ENCODE data around the gene TRIM39. TPM values are rescaled to one million over a fixed set of nuclear protein-coding genes. Genes with fewer than 3 reads are reported as not detected.
"Not testable (repeated sequence)": the region's sequence is repeated elsewhere in the genome, so short reads cannot be mapped to it uniquely, and the experiment has no call there.

Gene TRIM39
- total and polyA plus RNA-seq, 5 donors from 2014 or later: 5.2 to 39.2 (median 11.7) TPM

DNA sequence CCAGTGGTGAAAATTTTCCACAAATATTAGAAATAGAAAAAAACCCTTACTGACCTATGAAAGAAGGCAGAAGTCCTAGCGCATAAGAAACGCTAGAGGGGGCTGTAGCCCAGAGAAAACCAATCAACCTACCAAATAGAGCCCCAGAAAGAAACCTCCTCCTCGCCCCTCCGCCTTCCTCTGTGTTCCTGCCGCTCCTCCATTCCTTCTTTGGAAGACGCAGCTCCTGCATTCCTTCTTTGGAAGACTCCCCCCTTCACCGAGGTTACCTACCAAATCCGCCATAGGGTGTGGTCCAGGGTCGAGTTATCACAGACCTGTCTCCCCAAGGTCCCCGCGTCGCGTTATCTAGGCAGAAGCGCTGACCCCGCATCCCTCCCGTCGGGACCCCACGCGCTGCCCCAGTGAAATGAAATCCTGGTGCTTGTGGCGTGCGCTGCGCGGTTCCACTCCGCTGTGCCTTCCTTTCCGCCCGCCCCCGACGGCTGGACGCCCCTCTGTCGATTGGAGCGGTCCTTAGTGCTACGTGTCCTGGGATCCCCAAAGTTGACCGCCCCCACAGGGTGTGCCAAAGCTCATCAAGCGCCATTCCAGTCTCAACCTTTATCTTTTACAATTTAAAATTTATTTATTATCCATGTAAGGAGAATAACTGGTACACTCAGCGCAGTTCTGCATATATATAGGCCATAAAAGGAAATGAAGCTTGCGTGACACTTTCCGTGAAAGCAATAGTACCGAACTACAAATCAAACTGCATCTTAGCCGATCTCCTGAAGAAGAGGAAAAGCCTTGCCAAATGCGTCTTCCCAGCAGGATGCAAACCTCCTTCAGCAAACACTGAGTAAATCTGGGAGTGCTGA, 31.2 kb downstream of the TRIM39 start:
- Mint-ChIP-seq H3K27ac (no peak overlapping the region), H3K9me3 (peaks cover 0 to 4% (median 2%) of the 10 kb centered on the region in 7 donors), H3K27me3 (peaks cover 71% of the 10 kb centered on the region), H3K36me3 (no peaks in the 10 kb centered on the region), H3K4me3 (peak overlapping the region; percentile 57 to 86 (median 80)), H3K4me1 (peaks cover 0 to 7% (median 3%) of the 10 kb centered on the region in 4 donors)
- Histone ChIP-seq H3K27me3 (ENCODE audit: control insufficient read depth, insufficient read depth, low read length) (peaks cover 70% of the 10 kb centered on the region), H3K4me3 (ENCODE audit: low read depth, low read length) (peak overlapping the region; percentile 45), H3K4me1 (ENCODE audit: control insufficient read depth, insufficient read depth, low read length, poor library complexity, severe bottlenecking) (peaks cover 7% of the 10 kb centered on the region), H3K36me3 (ENCODE audit: control insufficient read depth, insufficient read depth, low read length) (no peaks in the 10 kb centered on the region), H3K27ac (ENCODE audit: insufficient read depth, low read length, poor library complexity, severe bottlenecking) (no peak overlapping the region), H3K9me3 (ENCODE audit: control insufficient read depth in 2 of 2, low read length in 2 of 2) (peaks cover 0 to 6% of the 10 kb centered on the region in 2 experiments)
- DNase-seq (peak; percentile 42 to 77 (median 59)), ATAC-seq (ENCODE audit: low read depth in 2 of 2) (peak; percentile 55 to 63)

GRCh38 chr6:30359276-30359675, 32.5 kb downstream of the TRIM39 start:
- Histone ChIP-seq H3K9me3 (ENCODE audit: control insufficient read depth in 2 of 2, low read length in 2 of 2) (peaks cover 0 to 6% of the 10 kb centered on the region in 2 experiments), H3K4me1 (ENCODE audit: control insufficient read depth, insufficient read depth, low read length, poor library complexity, severe bottlenecking) (peaks cover 7% of the 10 kb centered on the region), H3K27ac (ENCODE audit: insufficient read depth, low read length, poor library complexity, severe bottlenecking) (no peak overlapping the region), H3K36me3 (ENCODE audit: control insufficient read depth, insufficient read depth, low read length) (no peaks in the 10 kb centered on the region), H3K4me3 (ENCODE audit: low read depth, low read length) (no peak overlapping the region), H3K27me3 (ENCODE audit: control insufficient read depth, insufficient read depth, low read length) (peaks cover 73% of the 10 kb centered on the region)
- Mint-ChIP-seq H3K27me3 (peaks cover 67% of the 10 kb centered on the region), H3K9me3 (peaks cover 0 to 4% (median 1%) of the 10 kb centered on the region in 7 donors), H3K4me1 (peaks cover 0 to 7% (median 3%) of the 10 kb centered on the region in 4 donors), H3K27ac (no peak overlapping the region), H3K36me3 (no peaks in the 10 kb centered on the region), H3K4me3 (no peak overlapping the region)
- no peak for DNase-seq
- no peak for ATAC-seq (ENCODE audit: low read depth in 2 of 2)

DNA sequence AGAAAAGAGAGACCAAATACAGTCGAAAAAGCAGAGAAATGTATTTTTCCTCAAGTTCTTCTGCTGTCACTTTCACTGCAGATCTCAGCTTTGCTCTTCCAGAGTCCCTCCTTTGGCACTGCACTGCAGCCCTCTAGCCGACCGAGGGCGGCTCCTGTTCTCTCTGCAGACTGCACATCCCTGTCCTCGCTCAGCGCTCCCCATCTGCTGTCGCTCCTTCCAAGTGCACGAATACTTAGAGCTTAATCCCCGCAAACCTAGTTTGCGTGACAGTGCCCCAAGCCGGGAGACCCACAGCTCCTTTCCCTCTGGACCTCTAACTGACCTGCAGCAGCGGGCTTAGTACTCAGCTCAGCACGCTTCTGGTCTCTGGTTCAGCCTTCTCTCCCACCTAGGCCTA, 33.4 kb downstream of the TRIM39 start:
- Mint-ChIP-seq H3K27me3 (peaks cover 76% of the 10 kb centered on the region), H3K4me1 (peaks cover 0 to 7% (median 3%) of the 10 kb centered on the region in 4 donors), H3K4me3 (no peak overlapping the region), H3K27ac (no peak overlapping the region), H3K9me3 (peaks cover 0 to 4% (median 1%) of the 10 kb centered on the region in 7 donors), H3K36me3 (no peaks in the 10 kb centered on the region)
- Histone ChIP-seq H3K27me3 (ENCODE audit: control insufficient read depth, insufficient read depth, low read length) (peaks cover 70% of the 10 kb centered on the region), H3K4me3 (ENCODE audit: low read depth, low read length) (no peak overlapping the region), H3K4me1 (ENCODE audit: control insufficient read depth, insufficient read depth, low read length, poor library complexity, severe bottlenecking) (peaks cover 7% of the 10 kb centered on the region), H3K9me3 (ENCODE audit: control insufficient read depth in 2 of 2, low read length in 2 of 2) (peaks cover 0 to 6% of the 10 kb centered on the region in 2 experiments), H3K27ac (ENCODE audit: insufficient read depth, low read length, poor library complexity, severe bottlenecking) (no peak overlapping the region), H3K36me3 (ENCODE audit: control insufficient read depth, insufficient read depth, low read length) (no peaks in the 10 kb centered on the region)
- DNase-seq: no peak
- no peak for ATAC-seq (ENCODE audit: low read depth in 2 of 2)

DNA sequence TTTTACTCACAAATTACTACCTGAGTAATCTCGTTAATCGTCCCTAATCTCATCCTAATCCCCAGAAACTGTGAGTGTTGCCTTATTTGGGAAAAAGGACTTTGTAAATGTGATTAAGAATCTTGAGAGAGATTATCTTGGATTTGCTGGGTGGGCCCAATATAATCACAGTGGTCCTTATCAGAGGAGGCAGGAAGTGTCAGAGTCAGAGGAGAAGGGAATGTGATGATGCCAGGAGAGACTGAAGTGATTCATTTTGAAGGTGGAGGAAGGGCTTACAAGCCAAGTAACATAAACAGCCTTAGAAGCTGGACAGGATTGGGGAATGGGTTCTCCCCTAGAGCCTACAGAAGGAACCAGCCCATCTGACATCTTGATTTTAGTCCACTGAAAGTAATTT, 34.9 kb downstream of the TRIM39 start:
- H3K4me1 Mint-ChIP-seq: peaks cover 0 to 7% (median 3%) of the 10 kb centered on the region in 4 donors
- H3K27me3 Mint-ChIP-seq: peaks cover 84% of the 10 kb centered on the region
- ATAC-seq (ENCODE audit: low read depth in 2 of 2) (no peak), DNase-seq (no peak)
- Histone ChIP-seq H3K27ac (ENCODE audit: insufficient read depth, low read length, poor library complexity, severe bottlenecking) (no peak overlapping the region), H3K4me3 (ENCODE audit: low read depth, low read length) (no peak overlapping the region), H3K4me1 (ENCODE audit: control insufficient read depth, insufficient read depth, low read length, poor library complexity, severe bottlenecking) (peaks cover 7% of the 10 kb centered on the region), H3K36me3 (ENCODE audit: control insufficient read depth, insufficient read depth, low read length) (no peaks in the 10 kb centered on the region), H3K27me3 (ENCODE audit: control insufficient read depth, insufficient read depth, low read length) (peaks cover 69% of the 10 kb centered on the region), H3K9me3 (ENCODE audit: control insufficient read depth in 2 of 2, low read length in 2 of 2) (peaks cover 0 to 6% of the 10 kb centered on the region in 2 experiments)
- peaks cover 0 to 4% (median 1%) of the 10 kb centered on the region in 7 donors for H3K9me3 Mint-ChIP-seq
- H3K27ac Mint-ChIP-seq: no peak overlapping the region
- no peaks in the 10 kb centered on the region for H3K36me3 Mint-ChIP-seq
- H3K4me3 Mint-ChIP-seq: no peak overlapping the region

- no peak for ATAC-seq (ENCODE audit: low read depth in 2 of 2)
- H3K4me1 Mint-ChIP-seq: no peaks in the 10 kb centered on the region
These were observed 36.7 kb downstream of the TRIM39 start for GRCh38 chr6:30363459-30363858.

DNA sequence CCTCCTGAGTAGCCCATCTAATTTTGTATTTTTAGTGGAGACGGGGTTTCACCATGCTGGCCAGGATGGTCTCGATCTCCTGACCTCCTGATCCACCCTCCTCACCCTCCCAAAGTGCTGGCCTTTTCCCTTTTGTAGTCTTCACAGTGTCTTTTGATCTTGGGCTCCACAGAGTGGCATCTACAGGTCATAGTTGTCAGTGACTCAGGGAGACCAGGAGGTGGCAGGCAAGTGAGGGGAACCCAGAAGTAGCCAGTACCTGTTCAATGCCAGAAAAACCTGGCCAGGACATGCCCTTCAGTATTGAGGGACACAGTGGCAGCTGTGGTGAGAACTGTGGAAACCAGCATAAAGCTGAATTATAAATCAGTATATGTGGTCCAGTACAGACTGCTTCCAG, 37.9 kb downstream of the TRIM39 start:
- no peak for ATAC-seq (ENCODE audit: low read depth in 2 of 2)
- Mint-ChIP-seq H3K36me3 (no peaks in the 10 kb centered on the region), H3K27me3 (peaks cover 70% of the 10 kb centered on the region), H3K27ac (no peak overlapping the region), H3K9me3 (peaks cover 0 to 6% (median 0%) of the 10 kb centered on the region in 7 donors), H3K4me3 (no peak overlapping the region), H3K4me1 (no peaks in the 10 kb centered on the region)
- Histone ChIP-seq H3K4me1 (ENCODE audit: control insufficient read depth, insufficient read depth, low read length, poor library complexity, severe bottlenecking) (no peaks in the 10 kb centered on the region), H3K27me3 (ENCODE audit: control insufficient read depth, insufficient read depth, low read length) (peaks cover 52% of the 10 kb centered on the region), H3K4me3 (ENCODE audit: low read depth, low read length) (no peak overlapping the region), H3K36me3 (ENCODE audit: control insufficient read depth, insufficient read depth, low read length) (no peaks in the 10 kb centered on the region), H3K9me3 (ENCODE audit: control insufficient read depth in 2 of 2, low read length in 2 of 2) (peaks cover 0 to 6% of the 10 kb centered on the region in 2 experiments), H3K27ac (ENCODE audit: insufficient read depth, low read length, poor library complexity, severe bottlenecking) (no peak overlapping the region)
- peak in 1 of 3 donors; percentile 29 for DNase-seq

More at GRCh38 chr6:30363459-30363858, 36.7 kb downstream of the TRIM39 start:
- H3K4me3 ChIP-seq (ENCODE audit: low read depth, low read length): no peak overlapping the region
- no peaks in the 10 kb centered on the region for H3K4me1 ChIP-seq (ENCODE audit: control insufficient read depth, insufficient read depth, low read length, poor library complexity, severe bottlenecking)
- peaks cover 0 to 6% of the 10 kb centered on the region in 2 experiments for H3K9me3 ChIP-seq (ENCODE audit: control insufficient read depth in 2 of 2, low read length in 2 of 2)
- no peak for DNase-seq
- Mint-ChIP-seq H3K4me3 (no peak overlapping the region), H3K27ac (no peak overlapping the region), H3K36me3 (no peaks in the 10 kb centered on the region), H3K27me3 (peaks cover 67% of the 10 kb centered on the region), H3K9me3 (peaks cover 0 to 4% (median 0%) of the 10 kb centered on the region in 7 donors)
- no peaks in the 10 kb centered on the region for H3K36me3 ChIP-seq (ENCODE audit: control insufficient read depth, insufficient read depth, low read length)
- peaks cover 62% of the 10 kb centered on the region for H3K27me3 ChIP-seq (ENCODE audit: control insufficient read depth, insufficient read depth, low read length)
- H3K27ac ChIP-seq (ENCODE audit: insufficient read depth, low read length, poor library complexity, severe bottlenecking): no peak overlapping the region

GRCh38 chr6:30369280-30369679, 42.6 kb downstream of the TRIM39 start:
- H3K36me3 Mint-ChIP-seq; H3K27ac ChIP-seq (ENCODE audit: insufficient read depth, low read length, poor library complexity, severe bottlenecking); H3K9me3 ChIP-seq (ENCODE audit: control insufficient read depth in 2 of 2, low read length in 2 of 2); H3K36me3 ChIP-seq (ENCODE audit: control insufficient read depth, insufficient read depth, low read length); ATAC-seq (ENCODE audit: low read depth in 2 of 2); DNase-seq; H3K4me1 Mint-ChIP-seq; H3K27ac Mint-ChIP-seq; H3K4me3 ChIP-seq (ENCODE audit: low read depth, low read length); H3K9me3 Mint-ChIP-seq; H3K4me1 ChIP-seq (ENCODE audit: control insufficient read depth, insufficient read depth, low read length, poor library complexity, severe bottlenecking): not testable (repeated sequence)
- H3K4me3 Mint-ChIP-seq: peak overlapping the region in 1 of 4 donors; percentile 21
- peaks cover 21% of the 10 kb centered on the region for H3K27me3 ChIP-seq (ENCODE audit: control insufficient read depth, insufficient read depth, low read length)
- peaks cover 41% of the 10 kb centered on the region for H3K27me3 Mint-ChIP-seq
